22Rv1 (cell line): ENCODE data around the gene NDUFV2.

Source experiments
- CTCF ChIP-seq: fragments of 450-650 bp; IDR thresholded peaks from 2 replicates; pipeline ENCODE4 v1.5.1; 2017; ENCODE audit warnings: mild to moderate bottlenecking
- ZFX ChIP-seq: fragments of 450-650 bp; IDR thresholded peaks from 2 replicates; pipeline ENCODE4 v1.6.1; 2017; ENCODE audit warnings: antibody characterized with exemption, borderline replicate concordance

GRCh38 chr18:9100796-9101195, 1.7 kb upstream of the NDUFV2 start:
- TF ChIP-seq CTCF (no peak), ZFX (no peak)
